NCI-H226 (cell line): ENCODE measurements around the gene TNS1.
"Not testable (repeated sequence)": the region's sequence is repeated elsewhere in the genome, so short reads cannot be mapped to it uniquely, and the experiment has no call there.

Experiments used
- DNase-seq: peaks from one replicate; pipeline ENCODE4 v3.0.0-alpha.2; 2015

Gene TNS1

GRCh38 chr2:217825469-217826235, 177.1 kb downstream of the TNS1 start:
- no peak for DNase-seq

GRCh38 chr2:217824223-217824622, 178.6 kb downstream of the TNS1 start:
- DNase-seq = no peak

DNA sequence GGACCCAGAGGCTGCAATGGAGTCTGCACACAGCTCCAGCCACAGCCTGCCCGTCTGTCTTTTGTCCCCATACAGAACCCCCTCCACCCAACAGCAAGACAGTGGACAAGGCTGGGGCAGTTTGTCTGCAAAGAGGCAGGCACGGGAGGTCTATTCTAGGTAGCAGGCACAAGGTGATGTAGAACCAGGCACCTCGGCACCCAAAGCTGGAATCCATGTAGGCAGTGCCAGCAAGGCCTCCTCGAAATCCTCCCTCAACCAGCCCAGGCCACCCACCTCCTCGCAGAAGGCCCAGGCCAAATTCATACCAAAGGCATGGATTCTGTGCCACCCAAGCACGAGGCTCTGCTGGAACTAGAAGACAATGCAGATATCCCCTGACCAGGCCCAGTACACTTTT, 179.2 kb downstream of the TNS1 start:
- no peak for DNase-seq

DNA sequence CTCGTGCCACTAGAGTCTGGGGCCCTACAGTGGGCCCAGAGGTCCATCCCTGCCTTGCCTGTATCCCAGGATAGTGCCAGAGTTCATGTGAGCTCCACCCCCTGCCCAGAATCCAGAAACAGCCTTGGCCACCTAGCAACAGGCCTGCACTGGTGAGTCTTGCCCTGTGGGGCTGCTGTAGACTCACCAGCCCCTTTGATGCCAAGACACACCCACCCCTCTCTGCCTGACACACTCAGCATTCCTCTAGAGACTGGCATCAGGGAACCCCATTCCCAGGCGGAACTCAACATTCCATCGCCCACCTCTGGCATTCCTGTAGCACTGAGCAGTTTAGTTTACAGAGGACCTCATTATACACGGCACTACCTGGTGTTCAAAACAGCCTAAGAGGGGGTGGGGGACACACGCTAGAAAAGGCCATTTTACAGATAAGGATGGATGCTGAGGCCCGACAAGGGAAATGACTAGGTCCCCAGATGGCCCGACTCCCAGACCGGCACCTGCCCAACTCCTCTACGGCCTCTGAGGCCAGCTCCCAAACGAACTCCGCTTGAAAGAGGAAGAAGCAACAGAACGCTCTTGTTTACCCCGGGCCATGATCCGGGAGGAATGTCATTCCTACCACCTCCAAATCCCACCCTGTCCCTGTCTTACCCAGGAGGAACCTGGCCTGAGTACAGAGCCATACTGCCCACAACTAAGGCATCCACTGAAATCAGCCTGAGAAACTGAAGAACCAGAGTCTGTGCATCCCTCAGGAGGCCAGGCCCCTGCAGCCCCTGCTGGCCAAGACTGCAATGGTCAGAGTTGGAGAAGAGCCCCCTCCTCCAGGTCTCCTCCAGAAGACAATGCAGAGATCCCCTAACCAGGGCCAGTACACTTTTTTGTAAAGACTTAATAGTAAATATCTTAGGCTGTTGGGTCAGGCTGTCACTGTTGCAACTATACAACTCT, 180.2 kb downstream of the TNS1 start:
- peak; percentile 64 for DNase-seq

- no peak for DNase-seq
These were observed 181.2 kb downstream of the TNS1 start for GRCh38 chr2:217821536-217822147.

GRCh38 chr2:217820904-217821303, 181.9 kb downstream of the TNS1 start:
- no peak for DNase-seq

DNA sequence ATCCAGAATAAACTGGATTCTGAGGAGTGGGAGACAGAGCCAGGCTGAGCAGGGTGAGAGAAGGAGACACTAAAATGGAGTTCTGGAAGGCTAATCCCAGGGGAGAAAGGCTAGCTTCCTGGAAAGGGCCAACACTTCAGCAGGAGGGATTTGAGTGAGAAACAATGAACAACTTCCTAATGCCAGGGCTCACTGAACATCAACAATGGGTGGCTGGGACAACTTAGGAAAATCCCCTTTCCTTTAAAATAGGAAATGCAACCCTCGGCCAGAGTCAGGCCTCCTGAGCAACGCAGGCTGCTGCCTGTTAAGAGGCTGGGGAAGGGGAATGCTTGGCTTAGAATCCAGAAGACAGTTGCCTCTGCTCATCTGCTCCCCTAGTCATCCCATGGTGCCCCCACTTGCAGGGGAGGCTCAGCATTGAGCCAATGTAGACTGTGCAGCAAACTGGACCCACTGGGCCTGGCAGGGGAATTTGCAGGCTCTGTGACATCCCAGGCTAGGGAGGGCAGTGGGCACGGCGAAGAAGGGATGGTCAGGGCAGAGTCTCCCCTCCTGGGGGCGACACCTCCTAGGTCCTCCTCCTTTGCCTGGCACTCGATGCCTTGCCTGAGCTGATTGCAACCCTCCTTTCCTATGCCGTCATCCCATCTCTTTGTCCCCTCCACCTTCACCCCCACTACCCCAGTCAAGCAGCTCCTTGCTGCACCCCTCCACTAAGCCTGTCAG, 182.5 kb downstream of the TNS1 start:
- no peak for DNase-seq

DNA sequence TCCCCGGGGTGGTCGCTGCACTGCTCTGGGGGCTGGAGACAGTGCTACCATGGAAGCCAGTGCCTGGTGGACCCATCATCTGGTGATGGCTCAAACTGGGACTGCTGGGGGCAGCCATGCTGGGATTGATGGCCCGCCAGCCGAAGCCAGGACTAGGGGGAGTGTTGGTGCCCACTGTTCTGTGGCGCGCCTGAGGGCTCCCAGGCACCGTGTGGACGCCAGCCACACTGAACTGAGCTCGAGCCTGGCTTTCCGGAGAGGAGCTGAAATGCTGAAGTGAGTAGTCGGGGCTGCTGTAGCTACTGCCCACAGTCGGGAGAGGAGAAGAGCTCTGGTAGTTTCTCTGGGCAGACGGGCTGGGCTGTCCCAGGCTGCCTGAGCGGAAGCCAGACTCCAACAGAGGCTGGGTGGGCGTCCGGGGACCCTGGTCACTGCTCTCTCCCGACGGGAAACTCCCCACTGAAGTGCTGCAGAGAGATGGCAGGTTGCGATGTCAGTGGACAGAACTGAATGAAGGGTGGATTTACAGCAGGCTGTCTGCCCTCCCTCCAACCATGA, 184.4 kb downstream of the TNS1 start:
- no peak for DNase-seq

GRCh38 chr2:217817466-217818292, 185.1 kb downstream of the TNS1 start:
- DNase-seq = no peak

GRCh38 chr2:217816396-217816869, 186.4 kb downstream of the TNS1 start:
- no peak for DNase-seq

DNA sequence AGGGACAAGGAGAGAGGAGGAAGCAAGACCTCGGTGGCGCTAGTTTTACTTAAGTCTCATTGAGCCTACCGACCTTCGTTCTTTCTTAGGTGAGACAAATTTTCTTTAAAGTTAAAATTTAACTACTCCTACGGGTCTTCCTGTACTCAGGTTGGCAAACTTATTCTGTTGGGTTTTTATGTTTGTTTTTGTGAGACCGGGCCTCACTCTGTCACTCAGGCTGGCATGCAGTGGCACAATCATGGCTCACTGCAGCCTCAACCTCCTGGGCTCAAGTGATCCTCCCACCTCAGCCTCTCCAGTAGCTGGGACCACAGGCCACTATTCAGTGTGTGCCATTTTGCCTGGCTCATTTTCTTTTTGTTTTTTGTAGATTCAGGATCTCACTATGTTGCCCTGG, 189.0 kb downstream of the TNS1 start:
- no peak for DNase-seq

DNA sequence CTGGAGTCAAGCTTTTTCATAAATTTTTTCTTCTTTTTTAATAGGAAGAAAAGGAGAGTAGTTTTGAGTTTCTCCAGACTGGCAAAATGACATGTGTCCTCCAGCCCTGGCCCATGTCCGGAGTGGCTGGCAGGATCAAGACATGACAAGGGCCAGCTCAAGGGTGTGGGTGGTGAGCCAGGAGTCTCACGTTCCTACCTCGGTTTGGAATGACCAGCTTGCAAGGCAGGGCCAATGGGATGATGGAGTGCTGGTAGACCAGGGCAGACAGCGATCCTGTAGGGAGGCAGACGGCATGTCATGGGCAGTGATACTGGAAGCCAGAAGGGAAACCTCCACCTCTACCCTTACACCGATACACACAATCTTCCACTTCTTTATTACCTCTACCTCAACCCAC, 190.6 kb downstream of the TNS1 start:
- DNase-seq = no peak

DNA sequence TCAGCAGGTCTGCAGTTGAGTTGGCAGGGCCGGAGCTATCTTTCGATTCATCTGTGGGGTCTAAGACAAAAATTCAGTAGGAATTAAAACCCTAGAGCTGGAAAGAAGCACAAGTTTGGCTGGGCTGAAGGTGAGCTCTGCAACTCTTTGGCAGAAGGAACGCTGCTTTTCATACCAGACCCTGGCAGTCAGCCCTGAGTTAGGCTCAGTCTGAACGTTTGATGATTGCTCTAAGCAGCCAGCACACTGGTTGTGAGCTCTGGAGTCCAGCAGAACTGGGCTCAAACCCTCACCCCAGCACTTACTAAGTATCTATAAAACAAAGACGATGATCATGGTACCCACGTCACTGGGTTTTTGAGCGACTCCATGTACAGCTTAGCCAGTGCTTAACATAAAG, 192.5 kb downstream of the TNS1 start:
- DNase-seq = no peak

DNA sequence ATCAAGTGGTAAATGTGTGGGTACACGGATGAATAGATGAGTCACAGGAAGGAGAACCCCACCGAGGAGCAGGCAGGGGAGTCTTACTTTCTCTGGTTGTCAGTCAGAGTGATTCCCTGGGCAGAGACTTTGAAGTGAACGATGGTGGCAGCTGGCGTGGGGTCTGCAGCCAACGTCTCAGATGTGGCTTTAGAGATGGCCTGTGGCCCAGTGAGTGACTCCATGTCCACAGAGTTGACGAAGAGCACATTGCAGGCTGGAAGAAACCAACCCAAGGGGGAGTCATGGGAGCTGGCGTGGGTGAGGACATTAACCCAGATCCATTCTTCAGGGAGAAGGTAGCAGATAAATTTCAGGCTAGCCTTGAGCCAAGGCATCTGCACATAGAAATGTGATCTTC, 193.1 kb downstream of the TNS1 start:
- no peak for DNase-seq

DNA sequence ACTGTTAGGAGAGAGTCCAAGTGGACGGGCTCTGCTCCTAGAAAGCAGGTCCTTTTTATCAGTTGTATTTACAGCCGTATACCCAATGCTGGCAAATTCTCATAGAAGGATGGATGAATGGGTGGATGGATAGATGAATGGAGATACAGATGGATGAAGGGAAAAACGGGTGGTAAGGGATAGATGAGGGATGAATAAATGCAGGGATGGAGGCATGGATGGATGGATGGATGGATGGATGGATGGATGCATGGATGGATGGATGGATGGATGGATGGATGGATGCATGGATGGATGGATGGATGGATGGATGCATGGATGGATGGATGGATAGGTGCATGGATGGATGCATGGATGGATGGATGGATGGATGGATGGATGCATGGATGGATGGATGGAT, 193.8 kb downstream of the TNS1 start:
- not testable (repeated sequence) for DNase-seq

DNA sequence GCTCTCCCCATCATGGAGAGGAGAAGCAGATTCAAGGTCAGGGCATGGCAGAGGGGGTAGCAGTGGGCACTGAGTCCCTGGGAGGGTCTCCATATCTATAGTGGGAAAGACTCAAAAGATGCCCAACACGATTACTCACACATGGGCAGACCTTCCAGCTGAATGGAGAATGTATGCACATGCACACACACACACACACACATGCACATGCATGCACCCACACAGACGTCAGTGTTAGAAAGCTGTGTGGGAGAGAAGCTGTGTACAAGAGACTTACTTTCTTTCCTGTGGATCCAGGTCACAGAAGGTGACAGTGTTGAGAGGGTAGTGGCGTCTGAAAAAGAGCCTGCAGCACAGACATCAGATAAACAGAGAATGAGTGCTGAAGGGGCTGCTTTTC, 194.5 kb downstream of the TNS1 start:
- no peak for DNase-seq

DNA sequence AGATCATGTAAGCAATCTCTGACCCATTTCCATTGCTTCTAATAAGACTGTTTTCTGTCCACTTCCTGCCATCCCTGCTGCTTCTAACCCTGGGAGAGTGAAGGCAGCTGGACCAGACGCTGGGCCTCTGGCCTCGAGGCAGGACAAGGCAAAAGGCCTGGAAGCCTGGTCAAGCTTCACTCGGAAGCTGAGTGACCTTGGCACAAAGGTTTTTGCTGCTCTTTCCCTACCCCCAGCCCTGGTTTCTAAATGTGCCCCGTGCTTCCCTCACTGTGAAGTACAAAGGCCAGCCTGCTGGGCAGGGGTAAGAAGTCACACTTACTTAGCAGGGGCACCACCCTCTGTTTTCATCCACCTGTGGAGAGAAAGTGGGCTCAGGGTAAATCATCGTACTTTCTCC, 195.0 kb downstream of the TNS1 start:
- DNase-seq = no peak

DNA sequence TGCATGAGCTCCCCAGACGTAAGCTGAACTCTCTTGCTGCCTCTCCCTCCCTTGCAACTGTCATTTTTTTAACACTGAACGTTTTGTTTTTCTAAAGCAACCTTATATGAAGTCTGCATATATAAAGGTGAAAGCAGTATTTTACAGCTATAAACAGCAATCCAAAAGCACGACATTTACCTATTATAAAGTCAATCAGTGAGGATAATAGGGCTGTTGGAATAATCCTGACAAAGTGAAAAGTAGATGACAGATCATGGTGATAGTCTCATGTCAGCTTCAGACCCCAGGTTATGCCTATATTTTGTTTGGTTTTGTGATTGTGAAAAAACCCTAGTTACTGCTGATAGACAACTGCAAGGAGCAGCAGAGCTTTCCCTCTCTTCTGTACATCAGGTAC, 195.8 kb downstream of the TNS1 start:
- no peak for DNase-seq

GRCh38 chr2:217806482-217806765, 196.4 kb downstream of the TNS1 start:
- no peak for DNase-seq

GRCh38 chr2:217805668-217806481, 196.9 kb downstream of the TNS1 start:
- DNase-seq = no peak
